GM18861 (cell line): ENCODE results near the gene CLSTN1.
"Not testable (repeated sequence)": the region's sequence is repeated elsewhere in the genome, so short reads cannot be mapped to it uniquely, and the experiment has no call there.

Experiments
- ATAC-seq: cut with Tn5 transposase; IDR thresholded peaks from one replicate; pipeline ENCODE4 v1.9.1; 2021; ENCODE audit not compliant: unreplicated experiment

The CLSTN1 gene

GRCh38 chr1:9826616-9827015 is 2.9 kb upstream of the CLSTN1 start:
- no peak for ATAC-seq

- ATAC-seq: no peak
Measured at GRCh38 chr1:9826087-9826486, 2.3 kb upstream of the CLSTN1 start.

- no peak for ATAC-seq
Measured at GRCh38 chr1:9825093-9826074, 1.6 kb upstream of the CLSTN1 start.

GRCh38 chr1:9824702-9825089 is 931 bp upstream of the CLSTN1 start:
- no peak for ATAC-seq

- ATAC-seq: no peak
Measured at GRCh38 chr1:9823693-9823942, 147 bp downstream of the CLSTN1 start.

GRCh38 chr1:9822897-9823692 is 670 bp downstream of the CLSTN1 start:
- ATAC-seq: no peak

GRCh38 chr1:9822490-9822889 is 1.3 kb downstream of the CLSTN1 start:
- ATAC-seq: no peak

- ATAC-seq: no peak
Measured at GRCh38 chr1:9821710-9822109, 2.1 kb downstream of the CLSTN1 start.

GRCh38 chr1:9820521-9820920 is 3.2 kb downstream of the CLSTN1 start:
- no peak for ATAC-seq

GRCh38 chr1:9817734-9818133 is 6.0 kb downstream of the CLSTN1 start:
- ATAC-seq: no peak

- ATAC-seq: no peak
Measured at GRCh38 chr1:9816199-9816598, 7.6 kb downstream of the CLSTN1 start.

GRCh38 chr1:9815150-9815549 is 8.6 kb downstream of the CLSTN1 start:
- ATAC-seq: no peak

- ATAC-seq: no peak
Measured at GRCh38 chr1:9814619-9815018, 9.1 kb downstream of the CLSTN1 start.

- ATAC-seq: no peak
Measured at GRCh38 chr1:9811239-9811966, 12.4 kb downstream of the CLSTN1 start.

- ATAC-seq: no peak
Measured at GRCh38 chr1:9809100-9809510, 14.7 kb downstream of the CLSTN1 start.

GRCh38 chr1:9808459-9808858 is 15.3 kb downstream of the CLSTN1 start:
- ATAC-seq: no peak

GRCh38 chr1:9807541-9807940 is 16.2 kb downstream of the CLSTN1 start:
- ATAC-seq: no peak

GRCh38 chr1:9805972-9806371 is 17.8 kb downstream of the CLSTN1 start:
- ATAC-seq: not testable (repeated sequence)

GRCh38 chr1:9805006-9805508 is 18.7 kb downstream of the CLSTN1 start:
- no peak for ATAC-seq

- not testable (repeated sequence) for ATAC-seq
Measured at GRCh38 chr1:9803003-9803918, 20.5 kb downstream of the CLSTN1 start.
